Activated naive CD4-positive, alpha-beta T cell treated with anti-CD3 and anti-CD28 coated beads for 36 hours (primary cell): ENCODE measurements around the gene NEB. TPM values are rescaled to one million over a fixed set of nuclear protein-coding genes. Genes with fewer than 3 reads are reported as not detected.

ENCODE experiments used
- CTCF ChIA-PET: fragments of 350-600 bp; sonication (Branson Sonifier 250); formaldehyde crosslinking; loops from one replicate; lab custom pipeline; 2021; ENCODE audit warnings: antibody characterized with exemption; lab: Charles Lee
- DNase-seq: peaks from one replicate; pipeline ENCODE4 v3.0.0-alpha.2; 2020
- H3K27ac Mint-ChIP-seq: one replicate; pipeline ENCODE4 v1.8.0; 2021; ENCODE audit warnings: mild to moderate bottlenecking, mixed read lengths
- H3K27me3 Mint-ChIP-seq: one replicate; pipeline ENCODE4 v1.8.0; 2021; ENCODE audit warnings: low read depth, mixed read lengths
- H3K36me3 Mint-ChIP-seq: one replicate; pipeline ENCODE4 v1.8.0; 2021; ENCODE audit warnings: low read depth, mixed read lengths
- H3K4me1 Mint-ChIP-seq: one replicate; pipeline ENCODE4 v1.8.0; 2021; ENCODE audit warnings: low read depth, mixed read lengths
- H3K4me3 Mint-ChIP-seq: one replicate; pipeline ENCODE4 v1.8.0; 2021; ENCODE audit warnings: mild to moderate bottlenecking, moderate library complexity, mixed read lengths
- H3K9me3 Mint-ChIP-seq: one replicate; pipeline ENCODE4 v1.8.0; 2021; ENCODE audit warnings: mixed read lengths
- intact Hi-C: fragments of 100-400 bp; cut with micrococcal nuclease; formaldehyde crosslinking; loops from one replicate; pipeline ENCODE4 v1.15.1; 2023
- total RNA-seq, 2 experiments: library from RNA; stranded (reverse); gene quantifications; one replicate each; pipeline ENCODE4 v1.2.3, GENCODE V29; 2021

NEB gene
- total RNA-seq, 2 experiments from 2014 or later: 0.14 to 0.22 TPM

DNA sequence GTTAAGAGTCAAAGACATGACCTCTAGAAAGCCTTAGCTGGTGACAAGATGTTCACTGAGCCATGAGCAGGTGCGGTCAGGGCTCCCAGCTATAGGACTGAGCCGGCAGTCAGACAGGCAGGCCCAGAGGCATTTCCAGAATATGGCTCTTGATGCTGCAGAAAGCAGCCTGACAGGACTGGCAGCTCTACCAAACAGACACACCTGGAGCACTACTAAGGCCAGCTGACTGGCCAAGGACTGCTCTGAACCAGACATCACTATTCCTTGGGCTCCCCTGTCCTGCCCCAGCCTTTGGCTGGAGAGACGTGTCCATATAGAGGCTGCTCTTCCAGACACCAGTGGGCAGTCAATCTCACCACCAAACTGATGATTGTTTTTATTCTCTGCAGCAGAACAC lies 225.8 kb downstream of the NEB start:
- intact Hi-C loops: no loop called here
- CTCF ChIA-PET: interaction anchor here (0.6 kb wide), 1 partner anchor 489 kb away, joined by 3 read pairs; no protein-coding TSS in a partner anchor
- Mint-ChIP-seq H3K9me3 (no peaks in the 10 kb centered on the region), H3K4me3 (no peak overlapping the region), H3K4me1 (no peaks in the 10 kb centered on the region), H3K36me3 (peaks cover 9% of the 10 kb centered on the region), H3K27me3 (no peaks in the 10 kb centered on the region), H3K27ac (no peak overlapping the region)
- no peak for DNase-seq

DNA sequence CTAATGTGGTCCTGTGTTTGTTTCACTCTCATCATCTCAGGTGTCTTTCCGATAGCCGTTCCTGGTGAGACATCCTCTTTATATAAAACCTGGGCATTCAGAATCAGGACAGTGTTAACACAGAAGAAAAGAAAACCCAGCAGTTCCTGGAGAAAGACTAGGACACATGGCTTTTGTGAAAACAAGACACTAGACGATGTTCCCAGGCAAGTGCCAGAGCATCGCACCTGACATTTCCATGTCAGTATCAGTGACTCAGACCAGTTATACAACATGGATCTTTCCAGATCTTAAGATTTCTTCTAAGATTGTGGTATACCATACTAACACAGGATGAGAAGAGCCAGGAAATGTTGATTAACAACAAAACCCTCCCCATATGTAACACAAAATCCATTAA lies 228.1 kb downstream of the NEB start:
- CTCF ChIA-PET: no interaction called here
- Mint-ChIP-seq H3K36me3 (peaks cover 3% of the 10 kb centered on the region), H3K27ac (no peak overlapping the region), H3K9me3 (no peaks in the 10 kb centered on the region), H3K27me3 (no peaks in the 10 kb centered on the region), H3K4me1 (no peaks in the 10 kb centered on the region), H3K4me3 (no peak overlapping the region)
- intact Hi-C loops: no loop called here
- DNase-seq: no peak

DNA sequence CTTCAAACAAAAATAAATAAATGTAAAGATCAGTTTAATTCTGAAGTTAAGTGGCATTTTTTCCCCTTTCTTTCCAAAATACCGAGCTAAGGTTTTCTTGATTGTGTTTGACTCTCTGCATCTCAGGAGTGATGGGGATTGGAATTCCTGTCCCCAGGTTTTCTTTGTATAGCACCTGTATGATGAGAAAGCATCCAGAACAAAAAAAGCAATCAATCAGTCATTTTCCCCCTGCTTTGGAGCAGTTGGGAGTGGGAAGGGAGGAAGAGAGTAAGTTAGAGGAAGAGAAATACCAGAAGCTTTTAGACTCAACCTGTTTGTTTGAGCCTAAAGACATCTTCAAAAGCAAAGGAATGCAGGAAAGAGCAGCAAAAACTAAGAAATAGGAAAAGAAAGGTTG lies 236.1 kb downstream of the NEB start:
- Mint-ChIP-seq H3K4me1 (no peaks in the 10 kb centered on the region), H3K27me3 (no peaks in the 10 kb centered on the region), H3K27ac (no peak overlapping the region), H3K36me3 (peaks cover 4% of the 10 kb centered on the region), H3K9me3 (no peaks in the 10 kb centered on the region), H3K4me3 (no peak overlapping the region)
- DNase-seq: no peak
- intact Hi-C loops: no loop called here
- CTCF ChIA-PET: no interaction called here

- CTCF ChIA-PET: no interaction called here
- intact Hi-C loops: no loop called here
- DNase-seq: no peak
- H3K4me1 Mint-ChIP-seq: no peaks in the 10 kb centered on the region
- H3K4me3 Mint-ChIP-seq: no peak overlapping the region
- H3K9me3 Mint-ChIP-seq: no peaks in the 10 kb centered on the region
- H3K27me3 Mint-ChIP-seq: no peaks in the 10 kb centered on the region
- no peak overlapping the region for H3K27ac Mint-ChIP-seq
- H3K36me3 Mint-ChIP-seq: peaks cover 28% of the 10 kb centered on the region
Observed at GRCh38 chr2:151491496-151491895, 242.8 kb downstream of the NEB start.

GRCh38 chr2:151490276-151490675 lies 244.0 kb downstream of the NEB start:
- Mint-ChIP-seq H3K4me1 (peaks cover 10% of the 10 kb centered on the region), H3K27ac (no peak overlapping the region), H3K4me3 (no peak overlapping the region), H3K9me3 (peaks cover 11% of the 10 kb centered on the region), H3K36me3 (peaks cover 41% of the 10 kb centered on the region), H3K27me3 (no peaks in the 10 kb centered on the region)
- intact Hi-C loops: no loop called here
- CTCF ChIA-PET: no interaction called here
- no peak for DNase-seq

DNA sequence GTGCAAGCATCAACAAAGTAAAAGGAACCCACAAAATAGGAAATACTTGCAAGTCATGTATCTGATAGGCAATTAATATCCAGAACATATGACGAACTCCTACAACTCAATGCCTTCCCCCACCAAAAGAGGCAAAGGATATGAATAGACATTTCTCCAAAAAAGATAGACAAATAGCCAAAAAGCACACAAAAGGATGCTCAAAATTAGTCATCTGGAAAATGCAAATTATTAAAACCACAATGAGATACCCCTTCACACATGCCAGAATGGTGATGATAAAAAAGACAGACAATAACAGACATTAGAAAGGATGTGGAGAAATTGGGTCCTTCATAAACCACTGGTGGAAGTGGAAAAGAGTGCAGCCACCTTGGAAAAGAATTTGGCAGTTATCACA lies 248.2 kb downstream of the NEB start:
- CTCF ChIA-PET: no interaction called here
- intact Hi-C loops: loop anchor here (10.0 kb wide), 1 partner anchor 1089 kb away; no protein-coding TSS in a partner anchor
- H3K27me3 Mint-ChIP-seq: no peaks in the 10 kb centered on the region

GRCh38 chr2:151484100-151484499 lies 250.2 kb downstream of the NEB start:
- intact Hi-C loops: loop anchor here (5.0 to 10.0 kb wide), 3 partner anchors 153 to 1091 kb away; partner anchors contain the start of gene ARL5A
- CTCF ChIA-PET: no interaction called here

More for the DNA sequence above, 248.2 kb downstream of the NEB start:
- H3K27ac Mint-ChIP-seq: no peak overlapping the region
- no peak overlapping the region for H3K4me3 Mint-ChIP-seq
- H3K9me3 Mint-ChIP-seq: peaks cover 19% of the 10 kb centered on the region
- H3K36me3 Mint-ChIP-seq: peaks cover 62% of the 10 kb centered on the region
- no peak for DNase-seq
- peaks cover 29% of the 10 kb centered on the region for H3K4me1 Mint-ChIP-seq

DNA sequence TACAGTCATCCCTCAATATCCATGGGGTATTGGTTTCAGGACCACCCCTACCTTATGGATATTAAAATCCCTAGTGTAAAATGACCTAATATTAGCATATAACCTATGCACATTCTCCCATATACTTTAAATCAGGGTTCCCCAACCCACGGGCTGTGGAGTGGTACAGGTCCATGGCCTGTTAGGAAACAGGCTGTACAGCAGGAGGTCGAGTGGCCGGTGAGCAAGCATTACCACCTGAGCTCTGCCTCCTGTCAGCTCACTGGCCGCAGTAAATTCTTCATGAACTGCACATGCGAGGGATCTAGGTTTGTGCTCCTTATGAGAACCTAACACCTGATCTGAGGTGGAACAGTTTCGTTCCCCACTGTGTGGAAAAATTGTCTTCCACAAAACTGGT lies 250.7 kb downstream of the NEB start:
- no peaks in the 10 kb centered on the region for H3K27me3 Mint-ChIP-seq
- peaks cover 21% of the 10 kb centered on the region for H3K9me3 Mint-ChIP-seq
- intact Hi-C loops: loop anchor here (5.0 to 10.0 kb wide), 3 partner anchors 154 to 1091 kb away; partner anchors contain the start of gene ARL5A
- peaks cover 31% of the 10 kb centered on the region for H3K4me1 Mint-ChIP-seq
- no peak for DNase-seq
- CTCF ChIA-PET: no interaction called here
- H3K36me3 Mint-ChIP-seq: peaks cover 69% of the 10 kb centered on the region
- H3K27ac Mint-ChIP-seq: no peak overlapping the region
- H3K4me3 Mint-ChIP-seq: no peak overlapping the region

More at GRCh38 chr2:151484100-151484499, 250.2 kb downstream of the NEB start:
- H3K4me1 Mint-ChIP-seq: peaks cover 31% of the 10 kb centered on the region
- no peak overlapping the region for H3K27ac Mint-ChIP-seq
- DNase-seq: no peak
- H3K36me3 Mint-ChIP-seq: peaks cover 63% of the 10 kb centered on the region
- H3K27me3 Mint-ChIP-seq: no peaks in the 10 kb centered on the region
- H3K9me3 Mint-ChIP-seq: peaks cover 21% of the 10 kb centered on the region
- no peak overlapping the region for H3K4me3 Mint-ChIP-seq

GRCh38 chr2:151482171-151482725 lies 252.0 kb downstream of the NEB start:
- peaks cover 72% of the 10 kb centered on the region for H3K36me3 Mint-ChIP-seq
- CTCF ChIA-PET: no interaction called here
- no peak for DNase-seq
- peaks cover 21% of the 10 kb centered on the region for H3K9me3 Mint-ChIP-seq
- no peaks in the 10 kb centered on the region for H3K27me3 Mint-ChIP-seq
- intact Hi-C loops: loop anchor here (5.0 to 10.0 kb wide), 3 partner anchors 155 to 1093 kb away; partner anchors contain the start of gene ARL5A
- H3K27ac Mint-ChIP-seq: peak overlapping the region; percentile 58
- peaks cover 31% of the 10 kb centered on the region for H3K4me1 Mint-ChIP-seq
- no peak overlapping the region for H3K4me3 Mint-ChIP-seq

- intact Hi-C loops: loop anchor here (2.0 to 10.0 kb wide), 4 partner anchors 156 to 1093 kb away; partner anchors contain the start of gene ARL5A
- peaks cover 31% of the 10 kb centered on the region for H3K4me1 Mint-ChIP-seq
- H3K27me3 Mint-ChIP-seq: no peaks in the 10 kb centered on the region
- CTCF ChIA-PET: no interaction called here
- peaks cover 21% of the 10 kb centered on the region for H3K9me3 Mint-ChIP-seq
- no peak overlapping the region for H3K4me3 Mint-ChIP-seq
- peak overlapping the region; percentile 58 for H3K27ac Mint-ChIP-seq
- H3K36me3 Mint-ChIP-seq: peaks cover 69% of the 10 kb centered on the region
- peak; percentile 57 for DNase-seq
Observed at GRCh38 chr2:151481744-151482143, 252.5 kb downstream of the NEB start.

- no peaks in the 10 kb centered on the region for H3K27me3 Mint-ChIP-seq
- peaks cover 54% of the 10 kb centered on the region for H3K36me3 Mint-ChIP-seq
- H3K27ac Mint-ChIP-seq: no peak overlapping the region
- no peak for DNase-seq
- peaks cover 9% of the 10 kb centered on the region for H3K9me3 Mint-ChIP-seq
- intact Hi-C loops: loop anchor here (5.0 kb wide), 1 partner anchor 36 kb away; no protein-coding TSS in a partner anchor
- CTCF ChIA-PET: no interaction called here
- H3K4me3 Mint-ChIP-seq: no peak overlapping the region
- peaks cover 18% of the 10 kb centered on the region for H3K4me1 Mint-ChIP-seq
Observed at GRCh38 chr2:151478011-151478410, 256.3 kb downstream of the NEB start.

DNA sequence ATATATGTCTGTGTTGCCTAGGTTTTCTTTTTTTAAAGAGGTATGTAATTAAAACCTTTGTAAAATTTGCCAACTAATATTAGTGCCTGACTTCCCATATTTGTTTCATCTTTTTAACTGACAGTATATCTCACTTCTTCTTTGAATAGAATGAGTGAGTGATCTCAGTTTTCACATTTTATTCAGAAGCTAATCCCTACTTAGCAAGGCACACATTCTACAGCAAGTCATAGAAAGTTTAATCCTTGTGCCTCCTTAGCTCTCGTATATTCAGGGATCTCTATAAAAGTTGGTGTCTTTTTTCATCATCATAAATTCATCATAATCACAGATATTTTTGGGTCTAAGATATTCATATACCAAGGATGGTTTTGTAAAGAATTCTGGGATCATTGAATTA lies 258.0 kb downstream of the NEB start:
- DNase-seq: no peak
- no peak overlapping the region for H3K27ac Mint-ChIP-seq
- peaks cover 11% of the 10 kb centered on the region for H3K4me1 Mint-ChIP-seq
- H3K36me3 Mint-ChIP-seq: peaks cover 52% of the 10 kb centered on the region
- no peak overlapping the region for H3K4me3 Mint-ChIP-seq
- no peaks in the 10 kb centered on the region for H3K27me3 Mint-ChIP-seq
- peaks cover 4% of the 10 kb centered on the region for H3K9me3 Mint-ChIP-seq
- intact Hi-C loops: loop anchor here (5.0 kb wide), 1 partner anchor 34 kb away; no protein-coding TSS in a partner anchor
- CTCF ChIA-PET: no interaction called here

GRCh38 chr2:151475071-151475470 lies 259.2 kb downstream of the NEB start:
- H3K4me1 Mint-ChIP-seq: peaks cover 7% of the 10 kb centered on the region
- no peaks in the 10 kb centered on the region for H3K27me3 Mint-ChIP-seq
- intact Hi-C loops: loop anchor here (5.0 kb wide), 1 partner anchor 33 kb away; no protein-coding TSS in a partner anchor
- H3K9me3 Mint-ChIP-seq: peaks cover 2% of the 10 kb centered on the region
- no peak overlapping the region for H3K27ac Mint-ChIP-seq
- no peak overlapping the region for H3K4me3 Mint-ChIP-seq
- DNase-seq: no peak
- H3K36me3 Mint-ChIP-seq: peaks cover 55% of the 10 kb centered on the region
- CTCF ChIA-PET: no interaction called here
